CD4-positive, alpha-beta T cell treated with Interleukin-4 for 4 hours (primary cell): ENCODE measurements around the gene FDXR.

Experiments
- DNase-seq: peaks from one replicate; pipeline ENCODE4 v3.0.0-alpha.2; 2020

The FDXR gene

GRCh38 chr17:74854792-74855191 is 18.0 kb downstream of the FDXR start:
- no peak for DNase-seq

GRCh38 chr17:74853669-74854068 is 19.1 kb downstream of the FDXR start:
- no peak for DNase-seq

DNA sequence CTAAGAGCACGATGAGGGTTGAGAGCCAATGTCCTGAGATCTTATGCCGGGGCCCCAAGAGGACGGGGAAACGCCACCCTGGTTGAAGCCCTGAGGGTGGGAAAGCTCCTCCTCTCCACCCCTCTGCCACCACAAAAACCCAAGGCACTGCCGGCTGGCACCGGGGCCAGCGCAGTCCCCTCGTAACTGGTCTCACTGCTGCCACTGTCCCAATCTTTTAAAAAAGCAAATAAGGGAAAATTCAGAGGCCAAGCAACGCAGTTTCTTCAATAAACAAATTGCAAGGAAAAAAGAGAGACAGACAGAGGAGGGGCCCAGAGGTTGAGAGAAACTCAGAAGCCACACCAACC is 19.8 kb downstream of the FDXR start:
- no peak for DNase-seq

GRCh38 chr17:74852237-74853047 is 20.4 kb downstream of the FDXR start:
- peak; percentile 50 for DNase-seq

DNA sequence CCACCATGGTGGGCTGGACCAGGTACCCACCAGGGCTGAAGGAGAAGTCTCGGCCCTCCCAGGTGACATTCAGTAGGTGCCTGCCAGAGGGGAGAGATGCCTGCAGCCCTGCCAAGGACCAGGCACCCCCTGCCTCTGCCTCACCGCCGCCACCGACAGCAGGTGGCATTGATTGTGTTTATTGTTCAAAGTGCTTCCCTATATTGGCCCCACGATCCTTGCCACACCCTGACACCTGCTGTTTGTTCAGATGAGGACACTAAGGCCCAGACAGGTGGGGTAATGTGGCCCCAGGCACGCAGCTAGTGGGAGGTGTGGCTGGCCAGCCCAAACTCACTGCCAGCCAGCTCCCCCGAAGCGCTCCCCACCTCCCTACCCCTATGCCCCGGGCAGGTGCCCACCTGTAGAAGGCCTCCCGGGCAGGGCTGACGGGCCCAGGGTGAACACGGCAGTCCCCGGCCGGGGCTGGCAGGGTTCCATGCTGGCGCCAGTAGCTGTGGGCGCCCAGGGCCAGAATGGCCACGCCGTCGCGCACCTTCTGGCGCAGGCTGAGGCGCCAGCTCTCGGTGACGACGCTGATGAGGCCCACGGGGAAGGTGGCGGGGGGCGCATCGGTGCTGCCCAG is 21.1 kb downstream of the FDXR start:
- DNase-seq, result no peak

GRCh38 chr17:74850914-74851313 is 21.9 kb downstream of the FDXR start:
- no peak for DNase-seq

DNA sequence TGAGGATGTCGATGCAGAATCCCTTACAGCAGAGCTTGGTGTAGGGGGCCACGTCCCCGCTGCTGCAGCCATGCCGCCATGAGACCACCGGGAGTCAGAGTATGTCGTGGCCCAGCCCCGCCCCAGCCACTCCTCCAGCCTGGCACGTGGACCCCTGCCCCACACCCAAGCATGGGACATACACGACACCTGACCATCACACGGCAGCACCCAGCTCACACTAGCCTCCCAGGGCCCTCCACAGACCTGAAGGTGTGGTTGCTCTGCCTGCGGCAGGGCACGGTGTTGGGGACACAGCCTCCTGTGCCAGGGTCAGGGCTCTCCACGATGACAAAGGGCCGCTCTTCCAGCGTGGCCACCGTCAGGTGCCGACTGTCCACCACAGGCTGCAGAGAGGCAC is 22.5 kb downstream of the FDXR start:
- no peak for DNase-seq

DNA sequence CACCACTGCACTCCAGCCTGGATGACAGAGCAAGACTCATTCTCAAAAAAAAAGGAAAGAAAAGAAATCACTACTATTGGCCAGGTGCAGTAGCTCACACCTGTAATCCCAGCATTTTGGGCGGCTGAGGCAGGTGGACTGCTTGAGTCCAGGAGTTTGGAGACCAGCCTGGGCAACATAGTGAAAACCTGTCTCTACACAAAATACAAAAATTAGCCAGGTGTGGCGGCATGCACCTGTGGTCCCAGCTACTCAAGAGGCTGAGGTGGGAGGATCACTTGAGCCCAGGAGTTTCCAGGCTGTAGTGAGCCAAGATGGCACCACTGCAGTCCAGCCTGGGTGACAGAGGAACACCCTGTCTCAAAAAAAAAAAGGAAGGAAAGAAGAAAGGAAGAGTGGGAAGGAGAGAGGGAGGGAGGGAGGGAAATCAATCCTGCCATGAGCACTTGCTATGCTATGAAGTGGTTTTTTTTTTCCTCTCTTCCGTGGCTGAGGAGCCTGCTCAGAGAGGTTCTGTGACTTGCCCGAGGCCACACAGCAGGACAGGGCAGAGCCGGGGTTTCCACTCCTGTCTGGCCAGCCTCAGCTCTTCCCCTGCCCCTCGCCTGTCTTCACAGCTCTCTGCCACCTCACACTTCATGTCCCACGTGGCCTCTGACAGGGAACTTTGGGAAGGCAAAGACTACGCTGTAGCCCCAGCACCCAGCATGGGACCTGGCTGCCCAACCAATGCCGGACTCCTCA is 24.0 kb downstream of the FDXR start:
- no peak for DNase-seq

DNA sequence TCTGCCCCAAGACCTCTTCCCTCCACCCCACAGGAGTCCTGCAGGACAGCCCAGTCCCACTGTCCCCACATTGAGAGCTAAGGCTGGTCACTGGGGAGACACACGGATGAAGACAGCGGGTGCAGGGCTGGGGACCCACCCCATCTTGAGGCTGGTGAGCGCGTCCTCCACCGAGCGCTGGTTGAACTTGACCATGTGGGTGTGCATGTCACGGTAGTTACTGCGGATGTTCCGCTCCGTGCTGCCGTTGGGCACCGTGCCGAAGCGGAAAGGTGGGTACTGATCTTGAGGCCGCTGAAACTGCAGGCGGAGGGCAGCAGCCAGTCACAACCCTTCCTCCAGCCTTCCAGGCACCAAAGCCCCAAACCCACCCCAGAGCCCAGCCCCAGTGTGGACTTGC is 26.2 kb downstream of the FDXR start:
- DNase-seq, result no peak

DNA sequence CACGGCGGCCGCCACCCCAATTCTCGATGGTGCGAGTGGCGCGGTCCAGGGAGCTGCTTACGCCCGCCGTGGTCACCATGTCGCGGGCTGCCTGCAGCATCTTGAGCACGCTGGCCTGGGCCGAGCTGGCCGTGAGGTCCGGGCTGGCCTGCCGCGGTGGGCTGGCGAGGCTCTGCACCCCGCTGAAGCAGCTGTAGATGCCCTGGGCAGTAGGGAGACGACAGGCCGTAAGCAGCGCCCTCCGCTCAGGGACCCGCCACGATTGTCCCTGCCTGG is 29.5 kb downstream of the FDXR start:
- DNase-seq, result no peak

- DNase-seq, result no peak
These were observed 30.0 kb downstream of the FDXR start for GRCh38 chr17:74842599-74843351.

DNA sequence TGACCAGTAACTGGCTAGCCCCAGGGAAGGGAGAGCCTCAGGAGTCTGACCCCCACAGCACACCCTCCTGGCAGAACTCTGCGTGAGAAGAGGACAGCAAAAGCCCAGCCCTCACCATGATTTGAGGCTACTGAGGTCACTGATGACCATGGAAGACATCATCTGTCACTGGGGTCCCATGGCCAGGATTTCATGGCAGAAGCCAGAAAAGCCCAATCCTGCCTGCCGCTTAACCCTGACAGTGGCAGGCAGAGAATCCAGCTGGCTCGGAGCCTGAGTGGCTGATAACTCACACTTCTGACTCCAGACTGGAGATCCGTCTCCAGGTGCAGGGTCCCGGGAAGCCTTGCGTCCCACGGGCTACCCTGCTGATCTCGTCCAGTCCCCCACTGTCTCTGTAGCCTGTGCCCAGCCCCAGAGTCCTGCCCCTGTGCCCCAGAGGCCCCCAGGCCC is 30.6 kb downstream of the FDXR start:
- no peak for DNase-seq

GRCh38 chr17:74840989-74841666 is 31.7 kb downstream of the FDXR start:
- no peak for DNase-seq

DNA sequence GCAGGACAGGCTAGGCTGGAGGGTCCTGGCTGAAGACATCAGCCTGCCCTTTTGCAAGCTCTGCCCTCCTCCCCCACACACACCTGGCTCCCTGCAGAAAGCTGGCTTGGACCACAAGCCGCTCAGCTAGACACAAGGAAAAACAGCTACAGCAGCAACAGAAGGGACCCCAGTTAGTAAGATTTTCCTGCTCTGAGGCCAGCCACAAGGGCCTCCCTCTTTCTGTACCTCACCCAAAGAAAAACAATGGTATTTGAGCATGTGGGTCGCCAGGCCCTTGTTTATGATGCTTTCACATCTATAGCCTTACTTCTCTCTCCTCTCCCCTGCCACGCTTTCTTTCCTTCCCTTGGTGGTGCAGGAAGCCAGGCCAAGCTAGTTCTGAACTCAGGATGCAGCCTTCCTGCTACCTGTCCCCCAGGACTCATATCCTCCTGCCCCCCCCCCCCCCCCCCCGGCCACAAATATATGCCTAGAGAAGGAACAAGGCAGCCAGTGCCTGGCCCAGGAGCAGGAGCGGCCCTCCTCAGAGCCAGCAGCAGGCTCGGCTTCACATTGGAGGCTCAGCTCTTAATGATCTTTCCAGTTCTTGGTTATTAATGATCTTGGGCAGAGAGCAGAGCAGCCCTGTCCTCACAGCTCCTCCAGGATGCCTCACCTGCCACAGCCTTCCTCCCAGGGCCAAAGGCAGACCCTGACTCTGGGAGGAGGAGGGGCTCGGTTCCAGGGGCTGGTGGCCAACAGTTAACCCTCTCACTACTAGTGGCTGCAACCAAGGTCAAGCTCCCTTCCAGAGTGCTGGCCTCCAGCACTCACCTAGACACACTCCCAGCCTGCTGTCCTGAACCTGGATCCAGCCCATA is 32.6 kb downstream of the FDXR start:
- DNase-seq, result no peak

GRCh38 chr17:74838274-74838673 is 34.5 kb downstream of the FDXR start:
- no peak for DNase-seq

GRCh38 chr17:74836691-74837467 is 35.9 kb downstream of the FDXR start:
- DNase-seq, result no peak

- no peak for DNase-seq
These were observed 36.6 kb downstream of the FDXR start for GRCh38 chr17:74836191-74836590.

DNA sequence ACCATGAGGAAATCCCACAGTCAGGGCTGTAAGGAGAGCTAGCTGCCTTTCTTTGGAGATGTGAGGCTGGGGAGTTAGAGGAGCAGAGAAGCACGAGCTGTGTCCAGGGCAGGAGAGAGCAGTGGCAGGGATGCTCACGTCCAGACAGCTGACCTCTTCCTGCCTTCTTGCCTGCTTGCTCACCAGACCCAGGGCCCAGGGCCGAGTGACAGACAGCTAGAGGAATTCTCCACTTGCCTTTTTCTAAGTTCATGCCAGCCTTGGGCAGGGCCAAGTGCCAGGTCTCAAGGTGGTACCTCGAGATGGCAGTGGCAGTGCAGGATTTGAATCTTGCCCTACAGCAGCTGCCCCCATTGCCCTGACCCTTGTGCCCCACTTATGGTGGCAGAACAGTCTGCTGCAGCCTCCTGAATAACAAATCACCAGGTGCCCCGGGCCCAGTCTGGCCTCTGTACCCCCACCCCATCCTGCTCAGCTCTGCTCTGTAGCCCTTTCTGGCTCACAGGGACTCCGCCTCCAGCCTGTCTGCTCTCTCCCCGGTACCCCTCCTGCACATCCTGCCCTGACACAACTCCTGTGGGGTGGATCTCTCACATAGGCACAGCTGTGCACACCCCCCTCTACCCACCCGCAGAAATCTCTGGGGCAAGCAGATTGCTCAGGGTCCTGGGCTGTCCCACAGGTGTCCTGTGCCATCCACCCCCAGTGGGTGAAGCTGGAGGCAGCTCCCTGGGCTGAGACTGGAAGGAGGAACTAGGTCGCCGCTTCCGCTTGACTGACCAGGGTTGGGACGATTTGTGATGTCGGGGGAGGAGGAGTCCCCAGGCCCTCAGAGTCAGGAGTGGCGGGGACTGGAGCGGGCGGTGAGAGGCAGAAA is 39.1 kb downstream of the FDXR start:
- no peak for DNase-seq

DNA sequence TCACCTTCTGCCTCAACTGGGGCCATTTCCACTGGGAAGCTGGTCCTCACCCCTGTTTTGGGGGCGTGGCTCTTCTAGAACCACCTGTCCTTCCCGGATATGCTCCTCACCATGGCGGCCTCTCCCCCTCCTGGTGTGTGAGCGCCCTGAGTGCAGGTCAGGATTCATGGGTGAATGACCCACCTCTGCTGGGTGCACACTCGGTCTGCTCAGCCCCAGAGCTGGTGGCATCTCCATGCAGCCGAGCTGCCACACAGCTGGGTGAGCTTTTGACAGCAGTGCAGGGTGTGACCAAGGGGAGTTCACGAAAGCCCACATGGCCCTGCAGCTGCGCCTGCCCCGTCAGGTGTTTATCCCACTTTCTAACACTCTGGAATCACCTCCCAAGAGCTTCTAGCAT is 40.4 kb downstream of the FDXR start:
- DNase-seq, result no peak
